HEK293T (cell line): ENCODE results near the gene VAMP2.

ENCODE experiments used
- FOXK2 ChIP-seq: fragments of 450-650 bp; IDR thresholded peaks from 2 replicates; pipeline ENCODE4 v1.6.1; 2016; ENCODE audit warnings: mild to moderate bottlenecking
- FOXM1 ChIP-seq: fragments of 450-650 bp; IDR thresholded peaks from 2 replicates; pipeline ENCODE4 v1.6.1; 2017; ENCODE audit warnings: mild to moderate bottlenecking, borderline replicate concordance
- SP1 ChIP-seq: fragments of 450-650 bp; IDR thresholded peaks from 2 replicates; pipeline ENCODE4 v1.6.1; 2017
- SUZ12 ChIP-seq: fragments of 450-650 bp; IDR thresholded peaks from 2 replicates; pipeline ENCODE4 v1.6.1; 2016; ENCODE audit warnings: mild to moderate bottlenecking

- no peak for TF ChIP-seq SUZ12
- TF ChIP-seq FOXK2, result no peak
- no peak for TF ChIP-seq SP1
- no peak for TF ChIP-seq FOXM1
Measured at GRCh38 chr17:8159032-8159400, 3.7 kb downstream of the VAMP2 start.
